Stimulated activated CD8-positive, alpha-beta memory T cell treated with anti-CD3 and anti-CD28 coated beads, Interleukin-2, amount 100 ng/mL, for 1 hour (primary cell): Measurements from ENCODE around the gene CLEC16A.

Experiments
- DNase-seq, 2 donors: peaks; one replicate each; pipeline ENCODE4 v3.0.0-alpha.2; 2020; ENCODE audit warnings: low read depth in 2 of 2

Gene CLEC16A

GRCh38 chr16:11082860-11083388 lies 138.6 kb downstream of the CLEC16A start:
- no peak for DNase-seq

GRCh38 chr16:11084484-11084875 lies 140.1 kb downstream of the CLEC16A start:
- no peak for DNase-seq

GRCh38 chr16:11084876-11085485 lies 140.6 kb downstream of the CLEC16A start:
- no peak for DNase-seq

GRCh38 chr16:11085916-11086315 lies 141.6 kb downstream of the CLEC16A start:
- DNase-seq, result no peak

- no peak for DNase-seq
Observed at GRCh38 chr16:11087691-11088073, 143.3 kb downstream of the CLEC16A start.

GRCh38 chr16:11088074-11088730 lies 143.8 kb downstream of the CLEC16A start:
- DNase-seq, result no peak

GRCh38 chr16:11088831-11089230 lies 144.5 kb downstream of the CLEC16A start:
- no peak for DNase-seq

GRCh38 chr16:11089504-11090124 lies 145.2 kb downstream of the CLEC16A start:
- no peak for DNase-seq

GRCh38 chr16:11090232-11090631 lies 145.9 kb downstream of the CLEC16A start:
- DNase-seq, result no peak

GRCh38 chr16:11091021-11091785 lies 146.8 kb downstream of the CLEC16A start:
- DNase-seq, result no peak

- DNase-seq, result no peak
Observed at GRCh38 chr16:11092788-11093571, 148.6 kb downstream of the CLEC16A start.

GRCh38 chr16:11093572-11094074 lies 149.3 kb downstream of the CLEC16A start:
- DNase-seq, result no peak

- DNase-seq, result no peak
Observed at GRCh38 chr16:11094075-11094856, 149.9 kb downstream of the CLEC16A start.

- DNase-seq, result no peak
Observed at GRCh38 chr16:11094857-11095565, 150.6 kb downstream of the CLEC16A start.

- no peak for DNase-seq
Observed at GRCh38 chr16:11095935-11096334, 151.6 kb downstream of the CLEC16A start.

- DNase-seq, result no peak
Observed at GRCh38 chr16:11097094-11097786, 152.9 kb downstream of the CLEC16A start.

- no peak for DNase-seq
Observed at GRCh38 chr16:11097787-11098167, 153.4 kb downstream of the CLEC16A start.

- DNase-seq, result no peak
Observed at GRCh38 chr16:11098601-11099390, 154.4 kb downstream of the CLEC16A start.
